Muscle of back (tissue), 11 donors: ENCODE results near the gene EFCAB14. TPM values are rescaled to one million over a fixed set of nuclear protein-coding genes. Genes with fewer than 3 reads are reported as not detected.
"Not testable (repeated sequence)": the region's sequence is repeated elsewhere in the genome, so short reads cannot be mapped to it uniquely, and the experiment has no call there.

ENCODE experiments used
- DNase-seq, 3 donors: peaks; one replicate each; pipeline versions ENCODE4 v3.0.0 to v3.0.0-alpha.2; 2013
- polyA plus RNA-seq, 10 donors: library from polyadenylated mRNA; unstranded; fragments of 120-200 nt; gene quantifications; one replicate each; pipeline ENCODE4 v1.2.1, GENCODE V29; 2013; ENCODE audit not compliant: insufficient read length in 10 of 10

Gene EFCAB14
- polyA plus RNA-seq, 10 donors, result 77.9 to 111 (median 101) TPM

DNA sequence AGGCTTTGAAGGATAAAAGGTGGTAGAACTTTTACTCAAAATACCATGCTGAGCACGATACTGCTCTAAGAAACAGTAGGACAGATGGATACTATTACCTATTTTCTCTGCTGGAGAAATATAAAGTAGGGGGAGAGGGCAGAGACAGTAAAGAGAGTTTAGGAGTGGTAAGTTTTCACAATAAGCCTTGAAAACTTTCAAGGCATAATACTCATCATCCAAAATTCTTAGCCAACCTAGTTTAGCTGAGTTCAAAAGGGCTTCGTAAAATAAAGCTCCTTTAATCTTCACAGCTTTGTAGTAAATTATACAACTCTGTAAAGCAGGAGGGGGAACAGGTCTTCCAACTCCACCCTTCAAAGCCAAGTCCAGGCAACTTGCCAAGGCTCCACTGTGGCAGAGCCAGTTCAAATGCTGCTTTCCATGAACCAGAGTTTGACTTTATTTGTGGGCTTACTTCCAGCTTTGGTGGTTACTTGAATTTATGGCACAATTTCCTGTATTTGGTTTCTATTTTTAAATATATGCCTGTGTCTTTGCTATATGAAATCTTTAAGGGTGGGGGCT, 31.7 kb downstream of the EFCAB14 start:
- peak; percentile 26 to 31 (median 30) for DNase-seq

- DNase-seq, result no peak
Measured at GRCh38 chr1:46686255-46686654, 32.7 kb downstream of the EFCAB14 start.

DNA sequence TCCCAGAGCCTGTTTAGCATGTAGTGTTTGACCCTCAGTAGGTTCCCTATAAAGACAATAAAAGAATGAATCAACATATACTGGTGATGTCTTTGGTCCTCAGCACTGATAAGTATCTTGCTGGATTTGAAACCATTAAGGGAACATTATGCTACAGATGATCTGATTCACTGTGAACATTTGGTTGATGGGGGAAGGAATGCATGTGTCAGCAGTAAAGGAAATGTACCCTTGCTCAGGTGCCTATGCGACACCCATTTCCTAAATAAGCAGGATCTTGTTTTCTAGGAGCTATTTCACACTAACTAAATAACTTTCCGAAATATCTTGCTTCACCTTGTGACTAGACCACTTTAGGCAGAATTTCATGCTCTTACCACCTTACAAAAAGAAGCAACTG, 34.2 kb downstream of the EFCAB14 start:
- DNase-seq, result no peak

DNA sequence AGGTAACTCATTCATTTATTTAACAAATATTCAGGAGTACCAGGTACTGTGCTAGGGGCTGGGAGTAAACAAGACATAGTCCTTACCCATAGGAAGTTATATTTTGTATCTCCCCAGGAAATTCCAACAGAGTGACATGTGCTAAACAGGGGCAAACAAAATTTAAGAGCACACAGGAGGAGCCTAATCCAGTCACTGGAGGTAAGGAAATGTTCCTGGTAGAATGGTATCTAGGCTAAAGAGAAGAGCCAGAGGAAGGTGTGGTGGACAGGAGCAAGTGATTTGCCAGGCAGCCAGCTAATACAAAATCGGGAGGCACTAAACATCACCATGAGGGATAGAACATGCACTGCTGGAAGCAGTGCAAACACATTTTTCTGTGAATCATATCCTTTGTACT, 36.9 kb downstream of the EFCAB14 start:
- no peak for DNase-seq

DNA sequence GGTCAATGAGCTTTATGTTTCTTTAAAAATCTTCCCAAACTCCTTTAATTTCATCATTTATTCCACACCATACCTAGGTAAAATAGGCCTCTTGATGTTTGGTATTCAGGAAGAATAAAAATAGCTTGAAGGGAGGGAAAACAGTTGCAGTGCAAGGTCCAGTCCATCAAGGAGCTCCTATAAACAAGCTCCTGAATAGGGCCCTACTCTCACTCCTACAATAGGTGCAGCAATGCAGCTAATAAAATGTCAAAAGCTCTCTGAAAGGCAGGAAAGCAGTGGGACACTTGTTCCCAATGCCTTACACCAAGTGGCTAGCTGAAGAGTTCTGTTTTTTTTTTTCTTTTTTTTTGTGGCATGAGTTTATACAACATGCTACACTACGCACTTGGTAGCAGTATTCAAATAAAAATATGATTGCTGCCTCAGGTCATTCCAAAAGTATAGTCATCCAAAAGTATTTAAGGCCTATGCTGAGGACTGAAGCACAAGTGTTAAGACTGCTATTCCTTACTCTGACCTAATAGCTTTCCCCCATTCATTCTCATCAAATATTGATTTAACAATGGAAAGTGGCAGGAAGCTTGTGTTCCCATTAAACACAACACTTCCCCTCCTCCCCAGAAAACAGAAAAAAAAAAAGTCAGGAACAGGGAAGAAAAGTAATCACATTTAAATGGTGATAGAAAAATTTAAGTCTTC, 37.4 kb downstream of the EFCAB14 start:
- DNase-seq, result no peak

DNA sequence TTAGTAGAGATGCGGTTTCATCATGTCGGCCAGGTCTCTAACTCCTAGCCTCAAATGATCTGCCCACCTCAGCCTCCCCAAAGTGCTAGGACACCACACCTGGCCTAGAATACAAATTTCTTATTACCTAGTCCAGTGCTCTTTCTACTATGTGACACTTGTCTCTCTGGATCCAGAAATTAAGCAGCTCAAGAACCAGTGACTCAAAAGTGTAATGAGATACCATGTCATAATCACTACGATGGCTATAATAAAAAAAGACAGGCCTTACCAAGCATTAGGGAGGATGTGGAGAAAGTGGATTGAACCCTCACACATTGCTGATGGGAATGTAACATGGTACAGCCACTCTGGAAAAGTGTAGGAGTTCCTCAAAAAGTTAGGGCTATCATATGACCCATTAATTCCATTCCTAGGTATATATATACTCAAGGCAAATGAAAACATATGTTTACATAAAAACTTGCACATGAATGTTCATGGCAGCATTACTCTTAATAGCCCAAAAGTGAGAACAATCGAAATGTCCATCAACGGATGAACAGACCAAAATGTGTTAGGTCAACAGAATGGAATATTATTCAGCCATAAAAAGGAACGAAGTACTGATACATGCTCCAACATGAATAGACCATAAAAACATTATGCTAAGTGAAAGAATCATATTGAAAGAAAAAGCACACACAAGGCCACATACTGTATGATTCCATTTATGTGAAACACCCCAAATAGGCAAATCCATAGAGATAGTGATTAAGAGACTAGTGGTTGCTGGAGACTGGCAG, 38.9 kb downstream of the EFCAB14 start:
- no peak for DNase-seq

- DNase-seq, result no peak
Measured at GRCh38 chr1:46677339-46677738, 41.6 kb downstream of the EFCAB14 start.

DNA sequence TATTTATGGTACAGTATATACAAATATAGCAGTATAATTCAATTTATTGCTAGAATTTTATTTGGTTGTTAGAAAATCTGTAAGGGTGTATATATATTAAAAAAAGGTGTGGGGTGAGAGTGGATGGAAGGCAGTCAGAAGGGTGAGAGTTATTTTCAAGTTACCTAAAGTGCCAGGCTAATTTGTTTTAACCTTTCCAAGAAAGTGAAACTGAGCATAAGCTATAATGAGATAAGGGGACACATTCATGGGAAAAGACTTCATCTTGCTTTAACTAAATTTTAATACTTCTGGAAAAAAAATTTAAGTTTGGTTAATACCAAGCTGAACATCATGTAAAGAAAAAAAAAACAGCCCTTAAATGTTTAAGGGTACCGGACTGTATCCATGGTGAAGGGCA, 42.4 kb downstream of the EFCAB14 start:
- no peak for DNase-seq

DNA sequence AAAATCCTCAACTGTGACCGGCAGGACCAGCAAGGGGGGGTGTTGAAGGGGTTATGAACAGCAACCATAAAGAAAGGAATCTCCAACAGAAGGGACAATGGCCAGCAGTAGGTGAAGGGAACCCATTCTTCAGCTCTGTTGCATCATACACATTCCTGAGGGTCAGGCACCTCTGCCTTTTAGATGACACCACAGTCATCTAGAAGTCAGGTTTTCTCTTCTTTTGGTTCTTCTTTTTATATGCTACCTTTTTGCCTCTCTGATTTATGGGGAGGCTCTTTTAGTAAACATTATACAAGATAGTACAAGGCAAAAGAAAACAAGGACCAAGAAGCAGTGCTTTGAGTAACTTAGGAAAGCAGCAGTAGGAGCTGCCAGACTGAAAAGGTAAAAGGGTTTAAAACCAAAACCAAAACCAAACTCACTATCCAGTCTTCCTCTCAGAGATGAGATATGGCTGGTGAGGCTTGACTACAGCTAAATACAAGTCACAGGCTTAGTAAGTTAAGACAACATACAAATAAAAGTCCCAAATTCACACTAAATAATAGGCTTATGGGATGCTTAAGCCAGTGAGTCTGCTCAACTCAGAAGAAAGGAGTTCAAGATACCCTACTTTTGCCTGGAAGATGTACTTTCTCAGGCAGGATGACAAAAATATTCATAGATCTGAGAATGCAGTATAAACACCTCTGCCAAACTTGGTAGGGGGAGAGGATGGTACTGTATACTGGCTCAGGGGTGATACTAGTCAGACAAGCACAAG, 43.2 kb downstream of the EFCAB14 start:
- no peak for DNase-seq

GRCh38 chr1:46673749-46674182, 45.1 kb downstream of the EFCAB14 start:
- no peak for DNase-seq

GRCh38 chr1:46672696-46673095, 46.2 kb downstream of the EFCAB14 start:
- no peak for DNase-seq

DNA sequence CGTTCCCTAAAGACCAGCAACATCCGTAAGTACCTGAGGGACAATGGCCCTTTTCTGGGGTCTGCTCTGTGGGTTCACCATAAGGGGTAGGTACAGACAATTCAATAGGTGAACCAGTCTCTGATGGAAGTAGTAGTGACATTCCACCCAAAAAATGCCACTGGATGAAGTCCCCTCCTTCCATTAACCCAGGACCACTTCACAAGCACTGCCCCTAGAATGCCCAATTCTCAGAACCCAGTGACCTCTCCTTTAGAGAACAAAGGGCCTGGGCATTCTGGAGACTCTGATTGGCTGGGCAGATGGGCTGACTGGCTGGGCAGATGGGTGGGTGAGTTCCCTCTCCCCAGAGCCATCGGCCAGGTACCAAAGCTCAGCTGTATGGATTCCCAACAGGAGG, 47.4 kb downstream of the EFCAB14 start, which contains the start of gene TEX38:
TEX38 (plus strand) TSS at position 301 of the 400 bp plus-strand sequence; CDS start at position 382, 81 bp downstream.
- no peak for DNase-seq

DNA sequence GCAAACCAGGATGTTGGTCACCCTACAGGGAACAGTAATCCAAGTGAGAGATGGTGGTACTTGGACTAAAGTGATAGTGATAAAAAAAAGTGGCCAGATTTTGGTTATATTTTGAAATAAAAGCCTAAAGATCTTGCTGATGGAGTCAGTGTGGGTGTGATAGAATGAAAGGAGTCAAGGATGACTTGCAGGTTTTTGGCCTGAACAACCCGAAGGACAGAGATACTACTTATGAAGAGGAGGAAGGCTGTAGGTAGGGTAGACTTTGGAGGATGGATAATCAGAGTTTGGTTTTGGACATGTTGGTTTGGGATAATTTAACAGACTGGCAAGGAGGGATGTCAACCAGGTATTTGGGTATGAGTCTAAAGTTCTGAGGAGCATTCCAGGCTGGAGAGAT, 48.8 kb downstream of the EFCAB14 start:
- DNase-seq, result no peak

DNA sequence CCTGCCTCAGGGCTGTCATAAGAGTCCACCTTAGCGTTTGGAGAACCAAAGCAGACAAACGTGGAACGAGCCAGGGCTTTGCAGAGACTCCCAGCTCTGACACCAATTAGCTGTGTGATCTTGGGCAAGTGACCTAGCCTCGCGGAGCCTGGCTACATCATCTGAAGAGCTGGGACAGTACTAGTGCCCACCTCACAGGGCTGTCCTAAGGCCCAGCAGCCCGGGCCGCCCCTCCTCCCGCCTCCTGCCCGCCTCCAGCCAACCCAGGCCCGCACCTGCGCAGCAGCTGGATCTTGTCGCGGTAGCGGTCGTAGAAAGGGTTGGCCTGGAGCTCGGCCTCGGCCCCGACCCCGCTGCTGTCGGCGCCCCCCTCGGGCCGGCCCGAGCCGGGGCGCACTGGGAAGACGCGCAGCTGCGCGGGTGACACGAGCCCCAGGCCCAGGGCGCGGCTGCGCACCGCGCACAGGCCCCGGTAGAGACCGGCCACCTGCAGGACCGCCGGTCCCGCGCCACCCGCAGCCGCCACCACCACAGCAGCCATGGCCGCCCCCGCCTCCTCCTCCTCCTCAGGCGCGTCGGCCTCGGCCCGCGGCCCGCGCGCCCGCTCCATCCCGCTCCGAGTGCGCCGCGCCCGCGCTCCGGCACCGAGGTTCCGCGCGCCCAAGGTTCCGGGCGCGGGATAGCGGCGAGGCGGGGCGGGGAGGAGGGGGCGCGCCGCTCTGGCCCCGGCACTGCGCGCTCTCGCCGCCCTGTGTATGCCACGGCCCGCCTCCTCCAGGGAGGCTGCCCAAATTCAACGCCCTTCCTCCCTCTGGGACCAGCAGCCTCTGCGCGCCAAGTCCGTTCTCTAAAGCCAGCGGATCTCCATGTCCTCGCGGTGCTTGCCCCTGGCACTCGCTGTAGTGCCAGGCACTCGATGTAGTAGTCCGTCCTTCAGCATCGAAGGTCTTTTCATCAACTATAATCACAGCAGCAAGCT, 50.8 kb downstream of the EFCAB14 start, which contains the start of gene ATPAF1:
ATPAF1 (minus strand) TSS at position 583 of the 979 bp plus-strand sequence; CDS start at position 541, 42 bp downstream.
- DNase-seq, result peak; percentile 64 to 90 (median 83)

- no peak for DNase-seq
Measured at GRCh38 chr1:46665983-46666382, 52.9 kb downstream of the EFCAB14 start.

DNA sequence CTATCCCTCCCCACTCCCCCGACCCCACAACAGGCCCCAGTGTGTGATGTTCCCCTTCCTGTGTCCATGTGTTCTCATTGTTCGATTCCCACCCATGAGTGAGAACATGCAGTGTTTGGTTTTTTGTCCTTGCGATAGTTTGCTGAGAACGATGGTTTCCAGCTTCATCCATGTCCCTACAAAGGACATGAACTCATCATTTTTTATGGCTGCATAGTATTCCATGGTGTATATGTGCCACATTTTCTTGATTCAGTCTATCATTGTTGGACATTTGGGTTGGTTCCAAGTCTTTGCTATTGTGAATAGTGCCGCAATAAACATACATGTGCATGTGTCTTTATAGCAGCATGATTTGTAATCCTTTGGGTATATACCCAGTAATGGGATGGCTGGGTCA, 56.0 kb downstream of the EFCAB14 start:
- not testable (repeated sequence) for DNase-seq

DNA sequence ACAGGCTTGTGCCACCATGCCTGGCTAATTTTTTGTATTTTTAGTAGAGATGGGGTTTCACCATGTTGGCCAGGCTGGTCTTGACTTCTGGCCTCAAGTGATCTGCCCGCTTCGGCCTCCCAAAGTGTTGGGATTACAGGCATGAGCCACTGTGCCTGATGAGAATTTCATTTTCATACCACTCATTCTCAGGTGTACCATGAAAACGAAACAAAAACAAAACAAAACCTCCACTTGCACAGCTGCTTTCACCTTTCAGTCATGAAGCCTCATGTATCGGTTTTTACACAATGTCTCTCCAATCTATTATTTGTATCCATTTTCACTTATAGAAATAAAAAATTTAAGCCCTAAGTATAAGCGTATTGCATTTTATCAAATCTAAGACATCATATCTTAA, 58.8 kb downstream of the EFCAB14 start:
- DNase-seq, result not testable (repeated sequence)

GRCh38 chr1:46659307-46659870, 59.5 kb downstream of the EFCAB14 start:
- no peak for DNase-seq

GRCh38 chr1:46657775-46658174, 61.1 kb downstream of the EFCAB14 start:
- no peak for DNase-seq

DNA sequence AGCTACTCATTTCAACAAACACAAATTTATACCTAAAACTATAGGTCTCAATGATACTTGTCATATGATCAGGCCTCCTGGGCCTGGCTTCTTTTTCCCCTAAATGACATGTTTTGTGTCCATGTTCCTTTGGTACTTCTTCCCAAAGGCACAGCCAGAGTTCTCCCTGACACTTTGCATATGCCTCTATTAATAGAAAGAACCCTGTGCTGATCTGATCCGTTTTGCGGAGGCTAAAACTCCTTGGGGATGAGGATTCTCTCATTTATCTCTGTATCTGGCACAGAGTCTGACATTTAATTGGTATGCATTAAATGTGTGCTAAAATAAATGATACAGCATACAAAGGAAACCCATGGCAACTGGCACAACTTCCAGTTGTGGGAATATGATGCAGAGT, 62.3 kb downstream of the EFCAB14 start:
- no peak for DNase-seq
